ACHN (cell line): ENCODE measurements around the gene EIF4ENIF1.
"Not testable (repeated sequence)": the region's sequence is repeated elsewhere in the genome, so short reads cannot be mapped to it uniquely, and the experiment has no call there.

Experiments used
- DNase-seq: peaks from one replicate; pipeline ENCODE4 v3.0.0-alpha.2; 2015
- in situ Hi-C: cut with HindIII; loops from 2 replicates; pipeline ENCODE4 v1.10.0; 2017; ENCODE audit warnings: low sequenced_read_pairs, low pct_ligation_motif_present, low pct_unique_long_range_greater_than_20kb

Gene EIF4ENIF1

DNA sequence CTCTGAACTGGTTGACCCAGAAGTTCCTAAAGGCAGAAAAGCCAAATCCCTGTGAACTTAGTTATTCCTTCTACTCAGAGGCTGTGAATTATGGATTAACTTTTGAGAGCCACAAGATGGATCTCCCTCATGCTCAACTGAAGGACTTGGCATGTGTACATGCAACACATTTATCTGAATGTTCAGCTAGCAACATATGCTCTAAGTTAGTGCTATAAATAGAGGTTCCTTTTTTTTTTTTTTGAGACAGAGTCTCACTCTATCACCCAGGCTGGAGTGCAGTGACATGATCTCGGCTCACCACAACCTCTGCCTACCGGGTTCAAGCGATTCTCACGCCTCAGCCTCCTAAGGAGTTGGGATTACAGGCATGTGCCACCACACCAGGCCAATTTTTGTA is 40.1 kb downstream of the EIF4ENIF1 start:
- in situ Hi-C loops = no loop called here
- no peak for DNase-seq

GRCh38 chr22:31448382-31448781 is 41.3 kb downstream of the EIF4ENIF1 start:
- in situ Hi-C loops = no loop called here

DNA sequence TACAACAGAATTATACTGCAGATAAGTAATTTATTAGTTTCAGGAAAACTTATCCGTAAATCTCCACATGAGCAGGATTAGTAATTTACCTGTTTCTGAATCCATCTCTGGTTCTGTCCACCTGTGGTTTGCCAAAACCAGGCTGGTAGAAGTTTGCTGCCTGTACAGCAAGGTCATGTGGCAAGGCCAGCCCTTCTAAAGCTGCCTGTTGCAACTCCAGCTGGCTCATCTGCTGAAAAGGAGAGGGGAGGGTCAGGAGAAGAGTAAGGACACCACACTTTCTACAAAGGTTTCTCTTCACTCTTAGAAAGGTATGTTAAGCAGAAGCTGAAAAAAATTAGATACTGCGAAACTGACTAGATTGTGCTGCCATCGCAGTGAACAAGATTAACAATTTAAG is 42.3 kb downstream of the EIF4ENIF1 start:
- in situ Hi-C loops = no loop called here
- DNase-seq = no peak

More at GRCh38 chr22:31448382-31448781, 41.3 kb downstream of the EIF4ENIF1 start:
- no peak for DNase-seq

DNA sequence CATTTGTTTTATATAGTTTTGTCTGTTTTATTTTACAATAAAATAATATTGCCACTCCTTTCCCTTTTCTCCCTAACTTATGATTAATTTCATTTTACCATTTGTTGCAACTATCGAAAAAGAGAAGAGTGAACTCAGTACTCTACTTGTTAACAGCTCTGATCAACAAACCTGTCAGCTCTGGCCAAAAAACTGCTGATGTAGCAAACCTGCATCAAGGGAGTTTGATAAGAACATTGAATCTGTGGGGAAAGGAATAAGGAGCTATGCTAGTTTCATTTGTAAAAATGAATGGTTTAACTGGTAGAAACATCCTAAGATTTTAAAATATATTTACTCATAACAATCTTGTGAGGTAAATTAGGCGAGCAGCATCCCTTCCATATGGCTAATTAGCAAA is 42.9 kb downstream of the EIF4ENIF1 start:
- in situ Hi-C loops = no loop called here

GRCh38 chr22:31446208-31446607 is 43.4 kb downstream of the EIF4ENIF1 start:
- DNase-seq = no peak
- in situ Hi-C loops = no loop called here

More for the DNA sequence above, 42.9 kb downstream of the EIF4ENIF1 start:
- no peak for DNase-seq

DNA sequence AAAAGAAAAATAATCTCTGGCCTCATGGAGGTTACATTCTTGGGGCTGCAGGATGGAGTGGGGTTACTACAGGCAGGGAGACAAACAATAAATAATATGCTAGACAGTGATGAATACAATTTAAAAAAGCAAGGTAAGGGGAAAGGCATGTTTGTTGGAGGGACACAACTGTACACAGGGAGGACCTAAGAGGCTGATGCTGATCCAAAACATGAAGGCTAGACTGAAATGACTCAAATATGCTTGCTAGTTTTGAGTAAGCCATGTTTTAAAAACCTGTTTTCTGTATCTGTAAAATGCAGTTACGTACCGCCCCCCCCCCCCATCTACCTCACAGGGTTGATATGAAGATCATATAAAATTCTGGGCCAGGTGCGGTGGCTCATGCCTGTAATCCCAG is 44.0 kb downstream of the EIF4ENIF1 start:
- in situ Hi-C loops = no loop called here
- no peak for DNase-seq

- DNase-seq = no peak
- in situ Hi-C loops = no loop called here
These were observed 46.1 kb downstream of the EIF4ENIF1 start for GRCh38 chr22:31443516-31443915.

DNA sequence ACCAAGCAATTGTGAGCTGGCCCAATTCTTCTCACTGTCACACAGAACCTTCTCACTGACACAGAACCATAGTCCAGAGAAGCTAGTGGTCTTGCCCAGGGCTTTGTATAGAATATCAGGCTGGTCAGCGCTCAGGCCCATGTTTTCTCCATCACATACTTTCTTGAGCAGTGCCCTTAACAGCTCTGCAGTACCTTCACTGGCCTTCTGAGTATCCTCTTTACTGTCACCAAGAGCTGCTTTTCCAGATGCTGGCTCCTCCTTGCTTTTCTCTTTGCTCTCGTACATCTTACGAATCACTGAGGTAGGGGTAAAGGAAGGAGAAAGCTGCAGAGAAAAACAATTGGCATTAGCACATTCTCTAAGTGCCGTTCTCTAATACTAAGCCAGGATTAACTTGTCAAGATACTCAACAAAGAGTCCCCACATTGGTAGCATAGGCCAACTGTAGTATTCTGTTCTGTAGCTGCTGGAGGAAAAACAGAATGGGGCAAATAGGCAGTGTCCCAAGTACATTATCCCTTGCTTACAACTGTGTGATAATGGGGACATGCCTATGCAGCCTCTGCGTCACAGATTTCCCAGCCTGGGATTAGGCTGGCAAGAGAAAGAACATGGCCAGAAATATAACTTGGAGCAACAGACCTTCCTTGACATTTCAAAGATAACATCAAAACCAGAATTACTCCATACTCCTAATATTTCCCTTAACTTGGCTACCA is 46.7 kb downstream of the EIF4ENIF1 start:
- in situ Hi-C loops = no loop called here
- no peak for DNase-seq

GRCh38 chr22:31441652-31442051 is 48.0 kb downstream of the EIF4ENIF1 start:
- in situ Hi-C loops = no loop called here
- no peak for DNase-seq

DNA sequence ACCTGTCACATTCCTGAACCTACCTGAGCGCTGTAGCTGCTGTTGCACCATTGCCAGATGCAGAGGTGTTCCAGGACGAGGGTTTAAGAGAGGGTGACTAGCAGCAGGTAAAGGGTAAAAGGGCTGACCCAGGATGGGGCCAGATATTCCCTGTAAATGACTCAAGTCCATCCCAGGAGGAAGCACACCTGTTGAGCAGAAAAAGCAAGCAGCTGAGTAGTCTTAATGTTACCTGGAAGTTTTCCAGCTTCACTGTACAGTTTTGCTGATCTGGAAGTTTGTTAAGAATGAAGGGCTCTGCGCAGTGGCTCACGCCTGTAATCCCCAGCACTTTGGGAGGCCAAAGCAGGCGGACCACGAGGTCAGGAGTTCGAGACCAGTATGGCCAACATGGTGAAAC is 49.0 kb downstream of the EIF4ENIF1 start:
- in situ Hi-C loops = no loop called here
- DNase-seq = no peak

DNA sequence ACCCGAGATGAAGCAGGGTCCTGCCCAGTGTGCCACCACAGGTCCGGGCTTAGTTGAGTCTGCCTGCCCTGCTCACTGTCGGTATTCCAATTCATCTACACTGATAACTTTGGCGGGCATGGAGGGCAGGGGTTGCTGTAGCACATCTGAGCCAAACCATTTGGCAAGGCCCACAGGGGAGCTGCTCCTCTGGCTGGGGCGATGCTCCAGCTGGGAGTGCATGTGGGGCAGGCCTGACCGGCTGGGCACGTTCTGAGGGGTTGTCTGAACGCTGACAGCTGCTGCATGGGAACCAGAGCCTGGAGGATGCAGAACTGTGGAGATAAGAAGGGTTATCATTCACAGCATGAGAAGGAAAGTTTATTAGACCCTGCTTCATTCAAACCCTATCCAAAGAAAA is 49.8 kb downstream of the EIF4ENIF1 start:
- DNase-seq = no peak
- in situ Hi-C loops = no loop called here

DNA sequence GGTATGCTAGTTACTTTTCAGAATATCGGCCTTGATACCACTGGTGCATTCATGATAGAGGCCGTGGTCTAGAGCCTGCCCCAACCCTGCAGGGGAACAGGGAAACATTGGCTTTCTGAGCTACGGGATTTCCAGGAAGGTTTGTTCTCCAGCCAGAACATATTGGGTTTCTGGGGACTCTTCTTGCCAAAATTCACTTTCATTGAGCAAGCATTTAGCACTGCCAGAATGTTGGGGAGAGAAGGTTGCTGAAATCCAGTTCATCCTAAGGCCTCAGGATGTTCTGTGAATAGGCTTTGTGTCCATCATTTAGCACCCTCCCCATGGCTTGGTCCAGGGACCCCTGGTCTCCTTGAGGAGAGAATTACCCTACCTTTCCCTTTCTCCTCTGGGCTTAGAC is 53.5 kb downstream of the EIF4ENIF1 start:
- in situ Hi-C loops = no loop called here
- DNase-seq = no peak

- DNase-seq = no peak
- in situ Hi-C loops = no loop called here
These were observed 57.7 kb downstream of the EIF4ENIF1 start for GRCh38 chr22:31431950-31432349.

- DNase-seq = no peak
- in situ Hi-C loops = no loop called here
These were observed 64.2 kb downstream of the EIF4ENIF1 start for GRCh38 chr22:31425331-31426050.

DNA sequence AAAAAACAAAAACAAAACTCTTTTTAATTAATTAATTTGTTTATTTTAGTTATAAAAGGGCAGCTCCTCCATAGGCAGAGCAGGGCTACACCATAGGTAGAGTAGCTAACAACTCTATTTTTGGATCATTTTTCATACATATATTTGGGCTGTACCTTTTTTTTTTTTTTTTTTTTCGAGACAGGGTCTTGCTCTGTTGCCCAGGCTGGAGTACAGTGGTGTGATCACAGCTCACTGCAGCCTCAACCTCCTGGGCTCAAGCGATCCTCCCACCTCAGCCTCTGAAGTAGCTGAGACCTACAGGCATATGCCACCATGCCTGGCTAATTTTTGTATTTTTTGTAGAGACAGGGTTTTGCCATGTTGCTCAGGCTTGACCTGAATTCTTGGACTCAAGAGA is 87.3 kb downstream of the EIF4ENIF1 start:
- DNase-seq, in situ Hi-C loops: not testable (repeated sequence)

- DNase-seq = peak; percentile 11
- in situ Hi-C loops = no loop called here
These were observed 89.6 kb downstream of the EIF4ENIF1 start for GRCh38 chr22:31400023-31400397.

- peak; percentile 92 for DNase-seq
- in situ Hi-C loops = no loop called here
These were observed 90.2 kb downstream of the EIF4ENIF1 start, which contains the start of gene DRG1 for GRCh38 chr22:31399211-31400022. Gene DRG1, plus strand, starts transcription at chr22:31399604. Its CDS starts 80 bp downstream, at chr22:31399684.

DNA sequence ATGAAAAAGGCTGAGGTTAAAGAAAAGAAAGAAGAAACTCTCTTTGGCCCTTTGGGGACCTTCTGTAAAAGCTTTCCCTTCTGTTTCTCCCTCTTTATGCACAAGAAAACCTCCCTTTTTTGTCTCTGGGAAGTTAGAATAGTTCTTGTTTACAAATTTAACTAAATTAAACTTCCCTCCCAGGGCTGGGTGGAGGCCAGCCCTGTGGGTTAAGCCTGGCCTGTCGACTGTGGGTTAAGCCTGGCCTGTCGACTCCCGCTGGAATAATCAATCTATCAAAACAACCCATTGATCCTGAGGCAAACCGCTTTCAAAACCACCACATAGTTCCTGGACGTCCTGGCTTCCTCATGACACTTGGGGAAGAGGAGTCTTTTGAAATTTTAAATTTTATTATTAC is 91.4 kb downstream of the EIF4ENIF1 start:
- in situ Hi-C loops = no loop called here
- DNase-seq = no peak

DNA sequence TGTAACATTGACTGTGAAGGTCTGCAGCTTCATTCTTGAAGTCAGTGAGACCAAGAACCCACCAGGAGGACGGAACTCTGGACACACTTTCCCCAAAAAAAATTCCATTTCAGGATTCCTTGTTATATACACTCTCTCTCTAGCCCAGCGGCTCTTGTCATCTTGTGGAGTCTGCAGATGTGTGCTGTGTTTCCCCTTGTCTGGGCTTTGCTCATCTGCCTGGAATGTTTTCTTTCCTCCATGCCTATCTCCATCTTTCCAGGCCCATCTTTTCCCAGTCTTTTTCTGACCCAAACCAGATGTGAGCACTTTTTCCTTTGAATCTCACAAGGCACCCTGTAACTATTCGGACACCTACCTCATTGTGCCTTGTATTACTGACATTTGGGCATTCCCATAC is 95.3 kb downstream of the EIF4ENIF1 start:
- in situ Hi-C loops = no loop called here
- no peak for DNase-seq
